Astrocyte (in vitro differentiated cells and primary cell): Measurements from ENCODE around the gene PTPRN2. TPM values are rescaled to one million over a fixed set of nuclear protein-coding genes. Genes with fewer than 3 reads are reported as not detected.

Experiments used
- DNase-seq: peaks from one replicate; pipeline ENCODE4 v3.0.0-alpha.2; 2010; ENCODE audit warnings: low read depth
- FAIRE-seq: peaks from 2 replicates; lab custom pipeline; 2011; peaks lifted over from hg19 to GRCh38; lab: Jason Lieb, UNC
- H2AFZ ChIP-seq: 2 replicates; pipeline ENCODE4 v1.6.0; 2012; ENCODE audit warnings: low read depth, low read length, inconsistent platforms
- H3K27ac ChIP-seq: 2 replicates; pipeline ENCODE4 v1.5.1; 2011; ENCODE audit warnings: low read depth, low read length, inconsistent platforms
- H3K27me3 ChIP-seq: 2 replicates; pipeline ENCODE4 v1.6.0; 2011; ENCODE audit warnings: low read length, inconsistent platforms; ENCODE audit not compliant: insufficient read depth
- H3K36me3 ChIP-seq: 2 replicates; pipeline ENCODE4 v1.5.1; 2011; ENCODE audit warnings: low read length, inconsistent platforms; ENCODE audit not compliant: insufficient read depth
- H3K4me1 ChIP-seq: 2 replicates; pipeline ENCODE4 v1.5.1; 2011; ENCODE audit warnings: low read length, inconsistent platforms; ENCODE audit not compliant: insufficient read depth
- H3K4me2 ChIP-seq: 2 replicates; pipeline ENCODE4 v1.6.0; 2012; ENCODE audit warnings: low read length, inconsistent platforms
- H3K4me3 ChIP-seq: 2 replicates; pipeline ENCODE4 v1.5.1; 2011; ENCODE audit warnings: low read depth, mild to moderate bottlenecking, low read length, inconsistent platforms; ENCODE audit not compliant: insufficient read depth
- H3K79me2 ChIP-seq: 2 replicates; pipeline ENCODE4 v1.6.0; 2012; ENCODE audit warnings: mild to moderate bottlenecking, low read length, inconsistent platforms; ENCODE audit not compliant: insufficient read depth
- H3K9ac ChIP-seq: 2 replicates; pipeline ENCODE4 v1.6.0; 2012; ENCODE audit warnings: mild to moderate bottlenecking, low read length, inconsistent platforms
- H3K9me3 ChIP-seq: 2 replicates; pipeline ENCODE4 v1.5.1; 2012; ENCODE audit warnings: low read depth, mild to moderate bottlenecking, low read length, inconsistent platforms; ENCODE audit not compliant: insufficient read depth
- H4K20me1 ChIP-seq: 2 replicates; pipeline ENCODE4 v1.6.0; 2012; ENCODE audit warnings: low read length, inconsistent platforms; ENCODE audit not compliant: insufficient read depth
- H3K27ac Mint-ChIP-seq: one replicate; pipeline ENCODE4 v1.8.0; 2021; ENCODE audit warnings: mild to moderate bottlenecking, mixed read lengths; ENCODE audit not compliant: unreplicated experiment
- H3K27me3 Mint-ChIP-seq: one replicate; pipeline ENCODE4 v1.8.0; 2021; ENCODE audit warnings: low read depth, mixed read lengths; ENCODE audit not compliant: unreplicated experiment
- H3K36me3 Mint-ChIP-seq: one replicate; pipeline ENCODE4 v1.8.0; 2021; ENCODE audit warnings: low read depth, mixed read lengths; ENCODE audit not compliant: unreplicated experiment
- H3K4me1 Mint-ChIP-seq: one replicate; pipeline ENCODE4 v1.8.0; 2021; ENCODE audit warnings: low read depth, mixed read lengths; ENCODE audit not compliant: unreplicated experiment
- H3K4me3 Mint-ChIP-seq: one replicate; pipeline ENCODE4 v1.8.0; 2021; ENCODE audit warnings: mild to moderate bottlenecking, moderate library complexity, mixed read lengths; ENCODE audit not compliant: unreplicated experiment
- H3K9me3 Mint-ChIP-seq: one replicate; pipeline ENCODE4 v1.8.0; 2021; ENCODE audit warnings: mild to moderate bottlenecking, mixed read lengths; ENCODE audit not compliant: unreplicated experiment
- CTCF ChIP-seq: IDR thresholded peaks from 2 replicates; pipeline ENCODE4 v1.5.1; 2011; ENCODE audit warnings: low read depth, mild to moderate bottlenecking, inconsistent platforms, low read length, moderate library complexity; ENCODE audit not compliant: insufficient read depth
- EZH2 ChIP-seq: IDR thresholded peaks from 2 replicates; pipeline ENCODE4 v1.6.1; 2012; ENCODE audit warnings: mild to moderate bottlenecking, low read length, inconsistent platforms; ENCODE audit not compliant: insufficient read depth
- total RNA-seq: library from RNA; stranded (reverse); gene quantifications from 2 replicates; pipeline ENCODE4 v1.2.1, GENCODE V29; 2021

PTPRN2 gene
- total RNA-seq, 1 donor from 2014 or later: 0.09 TPM

DNA sequence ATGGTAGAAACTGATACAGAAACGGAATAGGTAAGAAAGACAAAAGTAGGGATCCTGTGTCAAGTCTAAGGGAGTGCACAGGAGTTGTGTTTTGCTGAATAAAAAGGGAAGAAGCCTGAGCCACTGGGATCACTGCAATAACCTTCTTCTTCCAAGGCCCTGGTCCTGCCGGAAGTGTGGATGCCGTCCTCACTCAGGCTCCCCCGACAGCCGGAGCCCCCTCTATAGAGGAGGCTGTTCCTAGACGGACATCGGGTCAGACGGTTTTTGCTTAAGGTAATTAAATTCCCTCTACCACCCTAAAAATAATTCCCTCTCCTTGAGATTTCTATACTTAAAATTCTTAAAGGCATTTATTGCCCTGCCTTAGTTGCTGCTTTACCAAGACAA, 566.9 kb downstream of the PTPRN2 start:
- H3K9ac ChIP-seq: no peak overlapping the region
- no peak overlapping the region for H3K4me2 ChIP-seq
- Mint-ChIP-seq H3K27ac (no peak overlapping the region), H3K9me3 (peaks cover 26% of the 10 kb centered on the region), H3K4me3 (no peak overlapping the region), H3K36me3 (no peaks in the 10 kb centered on the region), H3K27me3 (no peaks in the 10 kb centered on the region), H3K4me1 (no peaks in the 10 kb centered on the region)
- H4K20me1 ChIP-seq: no peaks in the 10 kb centered on the region
- H3K4me3 ChIP-seq: no peak overlapping the region
- DNase-seq: no peak
- H3K27ac ChIP-seq: no peak overlapping the region
- TF ChIP-seq CTCF: no peak
- TF ChIP-seq EZH2: no peak
- peaks cover under 1% of the 10 kb centered on the region for H3K27me3 ChIP-seq
- no peak for FAIRE-seq
- no peaks in the 10 kb centered on the region for H3K4me1 ChIP-seq
- no peak overlapping the region for H2AFZ ChIP-seq
- no peaks in the 10 kb centered on the region for H3K79me2 ChIP-seq
- no peaks in the 10 kb centered on the region for H3K36me3 ChIP-seq
- H3K9me3 ChIP-seq: no peaks in the 10 kb centered on the region

- no peaks in the 10 kb centered on the region for H3K27me3 Mint-ChIP-seq
- H3K79me2 ChIP-seq: no peaks in the 10 kb centered on the region
- no peak overlapping the region for H3K4me2 ChIP-seq
- no peaks in the 10 kb centered on the region for H3K36me3 Mint-ChIP-seq
- H3K27ac ChIP-seq: no peak overlapping the region
- DNase-seq (no peak), FAIRE-seq (no peak)
- H3K4me3 Mint-ChIP-seq: no peak overlapping the region
- H3K4me1 Mint-ChIP-seq: no peaks in the 10 kb centered on the region
- no peaks in the 10 kb centered on the region for H3K36me3 ChIP-seq
- H3K9ac ChIP-seq: no peak overlapping the region
- H2AFZ ChIP-seq: no peak overlapping the region
- H4K20me1 ChIP-seq: no peaks in the 10 kb centered on the region
- peaks cover 3% of the 10 kb centered on the region for H3K27me3 ChIP-seq
- H3K9me3 ChIP-seq: no peaks in the 10 kb centered on the region
- no peak overlapping the region for H3K27ac Mint-ChIP-seq
- TF ChIP-seq EZH2 (no peak), CTCF (no peak)
- H3K9me3 Mint-ChIP-seq: peaks cover 25% of the 10 kb centered on the region
- H3K4me1 ChIP-seq: no peaks in the 10 kb centered on the region
- no peak overlapping the region for H3K4me3 ChIP-seq
Observed at GRCh38 chr7:158019726-158020705, 567.6 kb downstream of the PTPRN2 start.
